Upper lobe of right lung (tissue), 1 donor: Measurements from ENCODE around the gene VWA8. TPM values are rescaled to one million over a fixed set of nuclear protein-coding genes. Genes with fewer than 3 reads are reported as not detected.

ENCODE experiments used
- ATAC-seq: fragments of 200-7000 bp; cut with Tn5 transposase; one replicate; pipeline ENCODE4 v1.9.1; 2020; ENCODE audit warnings: mild to moderate bottlenecking, moderate library complexity
- DNase-seq: peaks from one replicate; pipeline ENCODE4 v3.0.0-alpha.2; 2020
- H3K27ac ChIP-seq: fragments of 200-600 bp; one replicate; pipeline ENCODE4 v1.8.0; 2022
- H3K27me3 ChIP-seq: fragments of 200-600 bp; one replicate; pipeline ENCODE4 v1.8.0; 2022; ENCODE audit warnings: mild to moderate bottlenecking
- H3K36me3 ChIP-seq: fragments of 200-600 bp; one replicate; pipeline ENCODE4 v1.8.0; 2022
- H3K4me1 ChIP-seq: fragments of 200-600 bp; one replicate; pipeline ENCODE4 v1.8.0; 2022
- H3K4me3 ChIP-seq: fragments of 200-600 bp; one replicate; pipeline ENCODE4 v1.8.0; 2022; ENCODE audit warnings: mild to moderate bottlenecking
- H3K9me3 ChIP-seq: fragments of 200-600 bp; one replicate; pipeline ENCODE4 v1.8.0; 2022
- CTCF ChIP-seq: fragments of 200-600 bp; IDR thresholded peaks from one replicate; pipeline ENCODE4 v1.8.0; 2022; ENCODE audit warnings: antibody characterized with exemption
- intact Hi-C: fragments of 100-400 bp; cut with DNase I; formaldehyde crosslinking; loops from one replicate; pipeline ENCODE4 v1.11.0; 2022
- total RNA-seq: library from RNA; stranded (reverse); fragmentation: NEBNext Ultra II Directional; extraction: Animal tissue kit (Norgen Biotek cat#: 25700); gene quantifications from one replicate; pipeline ENCODE4 v1.2.1, GENCODE V29; 2021
- donor health status: DM: no; HTN: yes; CAD: no; lungs with severe emphysema.

VWA8 gene
- total RNA-seq, 1 donor from 2014 or later: 20.6 TPM

- TF ChIP-seq CTCF: no peak
- no peak overlapping the region for H3K27ac ChIP-seq
- peaks cover 4% of the 10 kb centered on the region for H3K36me3 ChIP-seq
- intact Hi-C loops: no loop called here
- no peak overlapping the region for H3K4me3 ChIP-seq
- H3K27me3 ChIP-seq: no peaks in the 10 kb centered on the region
- H3K9me3 ChIP-seq: no peaks in the 10 kb centered on the region
- DNase-seq (no peak), ATAC-seq (no peak)
- H3K4me1 ChIP-seq: peaks cover 7% of the 10 kb centered on the region
These were observed 392.6 kb downstream of the VWA8 start for GRCh38 chr13:41568143-41568971.

DNA sequence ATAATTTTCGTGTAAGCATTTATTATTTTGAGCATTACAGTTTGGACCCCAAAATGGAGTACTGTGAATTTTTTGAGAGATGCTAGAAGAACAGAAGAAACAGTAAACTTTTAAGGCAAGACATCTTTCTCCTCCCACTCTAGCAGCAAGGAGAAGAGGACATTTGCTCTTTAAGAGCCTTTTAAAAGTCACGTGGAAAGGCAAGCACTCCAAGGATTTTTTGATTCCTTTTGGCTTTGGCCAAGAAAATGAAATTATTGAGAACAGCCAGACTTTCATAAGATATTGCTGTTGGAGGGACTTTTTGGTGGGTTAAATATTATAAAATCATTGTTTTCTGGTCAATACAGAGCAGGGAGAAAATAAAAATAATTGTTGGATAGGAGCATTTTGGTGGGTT, 393.5 kb downstream of the VWA8 start:
- Histone ChIP-seq H3K27me3 (no peaks in the 10 kb centered on the region), H3K9me3 (no peaks in the 10 kb centered on the region), H3K36me3 (peaks cover 4% of the 10 kb centered on the region), H3K27ac (no peak overlapping the region), H3K4me3 (no peak overlapping the region), H3K4me1 (peaks cover 17% of the 10 kb centered on the region)
- DNase-seq (no peak), ATAC-seq (no peak)
- no peak for TF ChIP-seq CTCF
- intact Hi-C loops: no loop called here

DNA sequence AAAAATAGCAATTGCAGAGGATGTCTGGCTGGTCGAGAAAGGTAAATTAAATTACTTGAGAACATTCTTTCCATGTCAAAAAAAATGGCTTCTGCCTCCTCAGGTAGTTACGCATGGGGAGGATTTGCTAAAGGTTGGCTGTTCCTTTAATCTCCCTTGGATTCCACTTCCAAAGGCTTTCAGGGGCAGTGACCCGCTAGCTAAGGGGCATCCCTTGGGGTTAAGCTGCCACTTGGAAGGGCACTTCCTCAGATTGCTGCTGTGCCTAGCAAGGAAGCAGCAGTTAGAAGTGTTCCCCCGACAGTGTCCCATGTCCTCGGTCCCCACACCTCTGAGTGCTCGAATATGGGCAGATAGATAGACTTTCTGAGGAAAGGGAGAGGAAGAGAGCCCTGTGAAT, 395.1 kb downstream of the VWA8 start:
- ATAC-seq (no peak), DNase-seq (no peak)
- intact Hi-C loops: no loop called here
- Histone ChIP-seq H3K27me3 (no peaks in the 10 kb centered on the region), H3K4me1 (peaks cover 32% of the 10 kb centered on the region), H3K36me3 (peaks cover 4% of the 10 kb centered on the region), H3K27ac (no peak overlapping the region), H3K4me3 (no peak overlapping the region), H3K9me3 (no peaks in the 10 kb centered on the region)
- no peak for TF ChIP-seq CTCF

- H3K9me3 ChIP-seq: no peaks in the 10 kb centered on the region
- DNase-seq (no peak), ATAC-seq (no peak)
- no peak overlapping the region for H3K27ac ChIP-seq
- H3K4me3 ChIP-seq: no peak overlapping the region
- peaks cover under 1% of the 10 kb centered on the region for H3K36me3 ChIP-seq
- intact Hi-C loops: no loop called here
- H3K27me3 ChIP-seq: no peaks in the 10 kb centered on the region
- H3K4me1 ChIP-seq: peaks cover 37% of the 10 kb centered on the region
- no peak for TF ChIP-seq CTCF
These were observed 395.7 kb downstream of the VWA8 start for GRCh38 chr13:41565216-41565615.

GRCh38 chr13:41563984-41564365, 396.9 kb downstream of the VWA8 start:
- ATAC-seq (no peak), DNase-seq (no peak)
- intact Hi-C loops: no loop called here
- no peak overlapping the region for H3K27ac ChIP-seq
- H3K36me3 ChIP-seq: no peaks in the 10 kb centered on the region
- no peak for TF ChIP-seq CTCF
- peaks cover 37% of the 10 kb centered on the region for H3K4me1 ChIP-seq
- H3K9me3 ChIP-seq: no peaks in the 10 kb centered on the region
- no peak overlapping the region for H3K4me3 ChIP-seq
- H3K27me3 ChIP-seq: no peaks in the 10 kb centered on the region
